ENCODE measurements around the gene KLHL10. TPM values are rescaled to one million over a fixed set of nuclear protein-coding genes. Genes with fewer than 3 reads are reported as not detected.
"Not testable (repeated sequence)": the region's sequence is repeated elsewhere in the genome, so short reads cannot be mapped to it uniquely, and the experiment has no call there.

The KLHL10 gene
- polyA plus RNA-seq, 2 of the 4 experiments (the other 2 are of a cell fraction) = 0.12 to 0.13 TPM

DNA sequence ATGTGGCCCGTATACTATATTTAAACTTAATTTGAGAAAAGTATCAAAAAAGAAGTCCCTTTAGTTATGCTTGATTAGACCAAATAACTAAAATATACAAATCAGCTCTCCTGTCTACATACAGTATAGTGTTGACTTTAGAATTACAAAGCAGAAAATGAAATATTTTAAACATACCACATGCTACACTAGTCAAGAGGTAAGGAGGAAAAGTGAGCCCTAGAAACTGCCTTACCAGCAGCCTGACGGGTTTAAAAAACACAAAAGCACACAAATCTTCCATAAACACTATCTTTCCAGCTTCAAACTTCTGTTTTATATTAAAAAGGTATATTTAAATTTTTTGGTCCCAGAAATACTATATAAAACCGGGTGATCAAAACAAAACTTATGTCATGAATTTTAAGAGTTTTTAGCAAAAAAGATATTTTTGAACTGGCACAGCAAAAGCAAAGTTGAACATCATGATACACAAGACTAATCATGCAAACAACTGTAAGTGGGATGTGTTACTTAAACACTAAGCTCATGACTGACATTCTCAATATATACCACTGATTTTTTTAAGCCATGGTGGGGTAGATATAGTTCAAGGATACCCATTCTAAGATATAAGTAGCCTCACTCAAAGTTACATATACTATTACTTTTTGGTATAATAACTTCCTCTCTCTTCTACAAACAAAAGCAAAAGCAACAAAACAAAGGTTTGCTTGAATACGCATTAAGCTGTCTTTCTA is 11.8 kb downstream of the KLHL10 start:
- Histone ChIP-seq H3K4me2 (no peak overlapping the region), H3K27ac (no peak overlapping the region), H3K4me1 (peaks cover 12% of the 10 kb centered on the region; the same call in 2 of the 3 replicates), H3K9me3 (no peaks in the 10 kb centered on the region), H3K4me3 (no peak overlapping the region)
- FAIRE-seq (peak; percentile 46), ATAC-seq (no peak), DNase-seq (ENCODE audit: low read depth in 1 of 2, low spot score in 1 of 2) (no peak)
- TF ChIP-seq HDAC2 (IDR thresholded peaks at IDR 0.05) (no peak), HOXB13 (CRISPR knock-in tag; IDR thresholded peaks at IDR 0.05; ENCODE audit: low read depth) (no peak), RCOR1 (IDR thresholded peaks at IDR 0.05; ENCODE audit: low read depth, low read length) (no peak), GATA3 (IDR thresholded peaks at IDR 0.05; ENCODE audit: borderline replicate concordance) (no peak), TFCP2L1 (CRISPR knock-in tag; IDR thresholded peaks at IDR 0.05) (no peak), CHD2 (IDR thresholded peaks at IDR 0.05; ENCODE audit: low read length, partially characterized antibody) (no peak), CBX8 (IDR thresholded peaks at IDR 0.05) (no peak), ZC3H11A (IDR thresholded peaks at IDR 0.05) (no peak), PHF8 (IDR thresholded peaks at IDR 0.05; ENCODE audit: borderline replicate concordance, low read depth) (no peak), SREBF2 (IDR thresholded peaks at IDR 0.05) (no peak), FOSB (CRISPR knock-in tag; IDR thresholded peaks at IDR 0.05) (no peak), POLR2A (IDR thresholded peaks at IDR 0.05; ENCODE audit: low read length) (no peak), ZFP36 (IDR thresholded peaks at IDR 0.05; ENCODE audit: borderline replicate concordance, partially characterized antibody) (no peak), RAD21 (conservative IDR thresholded peaks at IDR 0.05 in 1 of 2, IDR thresholded peaks at IDR 0.05 in 1 of 2) (no peak), NR3C1 (IDR thresholded peaks at IDR 0.05) (no peak)
- TF ChIP-seq, protein P1, sequence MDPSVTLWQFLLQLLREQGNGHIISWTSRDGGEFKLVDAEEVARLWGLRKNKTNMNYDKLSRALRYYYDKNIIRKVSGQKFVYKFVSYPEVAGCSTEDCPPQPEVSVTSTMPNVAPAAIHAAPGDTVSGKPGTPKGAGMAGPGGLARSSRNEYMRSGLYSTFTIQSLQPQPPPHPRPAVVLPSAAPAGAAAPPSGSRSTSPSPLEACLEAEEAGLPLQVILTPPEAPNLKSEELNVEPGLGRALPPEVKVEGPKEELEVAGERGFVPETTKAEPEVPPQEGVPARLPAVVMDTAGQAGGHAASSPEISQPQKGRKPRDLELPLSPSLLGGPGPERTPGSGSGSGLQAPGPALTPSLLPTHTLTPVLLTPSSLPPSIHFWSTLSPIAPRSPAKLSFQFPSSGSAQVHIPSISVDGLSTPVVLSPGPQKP (IDR thresholded peaks at IDR 0.05; ENCODE audit: low read depth, low read length) = no peak
- TF ChIP-seq, protein P2, sequence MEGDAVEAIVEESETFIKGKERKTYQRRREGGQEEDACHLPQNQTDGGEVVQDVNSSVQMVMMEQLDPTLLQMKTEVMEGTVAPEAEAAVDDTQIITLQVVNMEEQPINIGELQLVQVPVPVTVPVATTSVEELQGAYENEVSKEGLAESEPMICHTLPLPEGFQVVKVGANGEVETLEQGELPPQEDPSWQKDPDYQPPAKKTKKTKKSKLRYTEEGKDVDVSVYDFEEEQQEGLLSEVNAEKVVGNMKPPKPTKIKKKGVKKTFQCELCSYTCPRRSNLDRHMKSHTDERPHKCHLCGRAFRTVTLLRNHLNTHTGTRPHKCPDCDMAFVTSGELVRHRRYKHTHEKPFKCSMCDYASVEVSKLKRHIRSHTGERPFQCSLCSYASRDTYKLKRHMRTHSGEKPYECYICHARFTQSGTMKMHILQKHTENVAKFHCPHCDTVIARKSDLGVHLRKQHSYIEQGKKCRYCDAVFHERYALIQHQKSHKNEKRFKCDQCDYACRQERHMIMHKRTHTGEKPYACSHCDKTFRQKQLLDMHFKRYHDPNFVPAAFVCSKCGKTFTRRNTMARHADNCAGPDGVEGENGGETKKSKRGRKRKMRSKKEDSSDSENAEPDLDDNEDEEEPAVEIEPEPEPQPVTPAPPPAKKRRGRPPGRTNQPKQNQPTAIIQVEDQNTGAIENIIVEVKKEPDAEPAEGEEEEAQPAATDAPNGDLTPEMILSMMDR (IDR thresholded peaks at IDR 0.05) = no peak
- TF ChIP-seq, protein P3, sequence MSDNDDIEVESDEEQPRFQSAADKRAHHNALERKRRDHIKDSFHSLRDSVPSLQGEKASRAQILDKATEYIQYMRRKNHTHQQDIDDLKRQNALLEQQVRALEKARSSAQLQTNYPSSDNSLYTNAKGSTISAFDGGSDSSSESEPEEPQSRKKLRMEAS (IDR thresholded peaks at IDR 0.05) = no peak
- TF ChIP-seq, protein P4, sequence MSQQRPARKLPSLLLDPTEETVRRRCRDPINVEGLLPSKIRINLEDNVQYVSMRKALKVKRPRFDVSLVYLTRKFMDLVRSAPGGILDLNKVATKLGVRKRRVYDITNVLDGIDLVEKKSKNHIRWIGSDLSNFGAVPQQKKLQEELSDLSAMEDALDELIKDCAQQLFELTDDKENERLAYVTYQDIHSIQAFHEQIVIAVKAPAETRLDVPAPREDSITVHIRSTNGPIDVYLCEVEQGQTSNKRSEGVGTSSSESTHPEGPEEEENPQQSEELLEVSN (IDR thresholded peaks at IDR 0.05; ENCODE audit: borderline replicate concordance, low read depth) = no peak
- WGBS (ENCODE audit: missing lambda C conversion rate) = 72% methylated on average over 4 of the region's 4 CpGs
- CTCF ChIA-PET = interaction anchor here (1.3 to 5.6 kb wide), 5 partner anchors 15 to 153 kb away, joined by 3 to 25 read pairs (median 6); partner anchors contain the start of genes KLHL11 and P3H4
- POLR2A ChIA-PET = interaction anchor here (0.8 to 1.3 kb wide), 3 partner anchors 15 to 17 kb away, joined by 3 to 4 read pairs (median 3); no protein-coding TSS in a partner anchor

DNA sequence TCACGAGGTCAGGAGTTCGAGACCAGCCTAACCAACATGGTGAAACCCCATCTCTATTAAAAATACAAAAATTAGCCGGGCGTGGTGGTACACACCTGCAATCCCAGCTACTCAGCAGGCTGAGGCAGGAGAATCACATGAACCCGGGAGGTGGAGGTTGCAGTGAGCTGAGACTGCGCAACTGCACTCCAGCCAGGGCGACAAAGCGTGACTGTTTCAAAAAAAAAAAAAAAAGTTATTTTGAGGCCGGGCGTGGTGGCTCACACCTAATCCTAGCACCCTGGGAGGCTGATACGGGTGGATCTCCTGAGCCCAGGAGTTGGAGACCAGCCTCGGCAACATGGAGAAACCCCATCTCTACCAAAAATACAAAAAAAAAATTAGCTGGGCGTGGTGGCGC is 13.8 kb downstream of the KLHL10 start:
- 92% methylated on average over 14 of the region's 14 CpGs for WGBS (ENCODE audit: missing lambda C conversion rate)
- H3K27ac ChIP-seq; H3K4me3 ChIP-seq; FAIRE-seq; H3K4me2 ChIP-seq; DNase-seq (ENCODE audit: low read depth in 1 of 2, low spot score in 1 of 2); ATAC-seq; H3K9me3 ChIP-seq: not testable (repeated sequence)
- POLR2A ChIA-PET = interaction anchor here (0.6 to 1.3 kb wide), 3 partner anchors 13 to 64 kb away, joined by 3 to 5 read pairs (median 4); no protein-coding TSS in a partner anchor
- peaks cover 11% of the 10 kb centered on the region; the same call in 2 of the 3 replicates for H3K4me1 ChIP-seq
- CTCF ChIA-PET = interaction anchor here (0.6 to 5.6 kb wide), 11 partner anchors 9 to 156 kb away, joined by 3 to 25 read pairs (median 4); partner anchors contain the start of genes JUP and P3H4

Measured in A549 (cell line).